ENCODE data around the gene DNER.

DNER gene

DNA sequence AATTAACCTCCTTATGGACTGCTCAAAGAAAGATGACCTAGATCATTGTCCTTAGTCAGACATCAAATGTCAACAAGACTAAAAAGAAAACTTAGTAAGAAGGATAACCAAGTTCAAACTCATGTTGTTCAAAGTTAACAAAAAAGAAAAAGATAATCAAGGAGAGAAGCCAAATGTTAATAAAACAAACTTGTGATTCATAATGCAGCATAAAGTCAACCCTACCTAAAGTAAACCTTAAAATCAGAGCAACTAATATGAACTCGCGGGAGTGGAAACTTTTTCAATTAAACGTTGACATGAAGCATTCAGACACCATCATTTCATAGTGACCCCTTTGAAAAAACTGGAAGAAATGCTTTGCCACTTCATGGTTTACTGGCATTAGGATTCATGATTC lies 52.9 kb downstream of the DNER start:
- H3K36me3 ChIP-seq (ENCODE audit: control insufficient read depth, low read depth, low read length), result no peaks in the 10 kb centered on the region
- H3K27me3 ChIP-seq (ENCODE audit: control insufficient read depth, insufficient read depth, low read length), result no peaks in the 10 kb centered on the region
- no peak overlapping the region for H3K27ac ChIP-seq (ENCODE audit: low read length)
- no peak overlapping the region for H3K4me3 ChIP-seq (ENCODE audit: low read length)
- H3K9ac ChIP-seq (ENCODE audit: low read length), result no peak overlapping the region
- no peaks in the 10 kb centered on the region for H3K4me1 ChIP-seq (ENCODE audit: control insufficient read depth, low read depth, low read length)
- H3K9me3 ChIP-seq (ENCODE audit: control insufficient read depth, low read depth, low read length), result no peaks in the 10 kb centered on the region

DNA sequence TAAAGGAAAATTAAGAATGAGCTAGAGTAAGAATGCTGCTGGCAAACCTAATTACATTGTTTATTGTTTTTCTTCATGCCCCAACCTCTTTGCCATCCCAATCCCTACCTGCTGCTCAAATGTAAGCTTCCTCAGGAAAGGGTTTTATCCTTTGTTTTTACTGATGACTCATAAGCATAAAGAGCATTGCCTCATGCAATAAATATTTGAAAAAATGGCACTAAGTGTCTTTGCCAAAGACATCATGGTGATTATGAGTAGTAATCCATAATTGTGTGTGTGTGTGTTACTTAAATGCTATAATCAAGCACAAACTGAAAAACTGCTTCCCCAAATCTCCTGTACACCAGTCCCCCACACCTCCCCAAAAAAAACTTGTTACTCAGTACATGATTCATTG lies 53.4 kb downstream of the DNER start:
- no peaks in the 10 kb centered on the region for H3K27me3 ChIP-seq (ENCODE audit: control insufficient read depth, insufficient read depth, low read length)
- H3K4me1 ChIP-seq (ENCODE audit: control insufficient read depth, low read depth, low read length), result no peaks in the 10 kb centered on the region
- H3K9me3 ChIP-seq (ENCODE audit: control insufficient read depth, low read depth, low read length), result no peaks in the 10 kb centered on the region
- no peak overlapping the region for H3K9ac ChIP-seq (ENCODE audit: low read length)
- H3K4me3 ChIP-seq (ENCODE audit: low read length), result no peak overlapping the region
- no peaks in the 10 kb centered on the region for H3K36me3 ChIP-seq (ENCODE audit: control insufficient read depth, low read depth, low read length)
- H3K27ac ChIP-seq (ENCODE audit: low read length), result no peak overlapping the region

DNA sequence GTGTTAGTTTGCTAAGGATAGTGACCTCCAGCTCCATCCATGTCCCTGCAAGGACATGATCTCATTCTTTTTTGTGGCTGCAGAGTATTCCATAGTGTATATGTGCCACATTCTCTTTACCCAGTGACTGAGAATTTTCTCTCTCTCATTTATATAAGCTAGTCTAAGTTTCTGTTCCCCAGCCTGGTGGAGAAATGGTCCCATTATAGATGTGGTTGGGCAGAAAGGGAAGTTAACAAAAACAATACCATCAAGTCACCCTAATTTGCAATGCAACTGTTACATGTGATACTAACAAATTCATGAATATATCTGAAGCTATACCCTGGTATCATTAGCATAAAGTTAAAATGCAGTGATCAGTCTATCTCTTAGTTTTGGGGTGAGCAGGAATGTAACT lies 54.0 kb downstream of the DNER start:
- H3K27ac ChIP-seq (ENCODE audit: low read length), result no peak overlapping the region

DNA sequence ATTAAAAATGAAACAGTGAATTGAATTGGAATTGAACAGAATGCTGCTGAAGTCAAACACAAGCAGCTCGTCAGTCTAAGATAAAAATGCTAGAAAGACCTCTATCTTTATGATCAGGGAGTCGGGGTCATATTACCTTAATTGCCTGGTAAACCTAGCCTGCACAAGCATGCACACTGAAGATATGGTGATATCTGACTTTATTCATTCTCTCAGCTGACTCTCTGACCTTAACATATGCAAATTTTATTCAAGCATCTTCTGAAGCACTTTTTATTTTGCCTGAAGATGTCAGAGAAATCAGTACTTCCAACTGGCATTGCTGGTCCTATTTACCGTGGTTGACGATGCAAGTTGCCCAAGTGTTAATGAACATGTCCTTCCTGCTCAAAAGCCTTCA lies 56.4 kb downstream of the DNER start:
- no peak overlapping the region for H3K27ac ChIP-seq (ENCODE audit: low read length)

More for the DNA sequence above, 54.0 kb downstream of the DNER start:
- no peaks in the 10 kb centered on the region for H3K27me3 ChIP-seq (ENCODE audit: control insufficient read depth, insufficient read depth, low read length)
- H3K4me1 ChIP-seq (ENCODE audit: control insufficient read depth, low read depth, low read length), result no peaks in the 10 kb centered on the region
- H3K4me3 ChIP-seq (ENCODE audit: low read length), result no peak overlapping the region
- H3K9me3 ChIP-seq (ENCODE audit: control insufficient read depth, low read depth, low read length), result no peaks in the 10 kb centered on the region
- H3K9ac ChIP-seq (ENCODE audit: low read length), result no peak overlapping the region
- no peaks in the 10 kb centered on the region for H3K36me3 ChIP-seq (ENCODE audit: control insufficient read depth, low read depth, low read length)

DNA sequence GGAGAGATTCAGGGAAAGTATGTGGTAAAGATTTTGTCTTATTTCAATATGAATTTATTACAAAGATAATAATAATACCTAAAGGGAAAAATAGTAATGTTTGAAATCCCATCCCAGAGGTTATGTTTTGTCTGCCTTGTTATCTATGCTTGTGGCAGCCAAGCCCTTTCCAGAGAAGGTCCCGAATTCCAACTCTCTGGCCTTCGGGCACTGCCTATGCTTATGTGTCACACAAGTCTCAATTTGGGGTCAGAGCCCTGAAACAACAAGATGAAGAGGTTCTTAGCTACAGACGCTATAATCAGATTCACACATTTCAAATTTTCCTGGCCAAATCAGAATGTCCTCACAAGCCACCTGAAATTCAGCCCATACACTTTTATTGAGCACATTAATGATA lies 59.9 kb downstream of the DNER start:
- Histone ChIP-seq H3K36me3 (ENCODE audit: control insufficient read depth, low read depth, low read length) (no peaks in the 10 kb centered on the region), H3K27me3 (ENCODE audit: control insufficient read depth, insufficient read depth, low read length) (no peaks in the 10 kb centered on the region), H3K4me3 (ENCODE audit: low read length) (no peak overlapping the region), H3K9ac (ENCODE audit: low read length) (no peak overlapping the region), H3K4me1 (ENCODE audit: control insufficient read depth, low read depth, low read length) (peaks cover 15% of the 10 kb centered on the region), H3K27ac (ENCODE audit: low read length) (no peak overlapping the region), H3K9me3 (ENCODE audit: control insufficient read depth, low read depth, low read length) (no peaks in the 10 kb centered on the region)

More for the DNA sequence above, 56.4 kb downstream of the DNER start:
- Histone ChIP-seq H3K9ac (ENCODE audit: low read length) (no peak overlapping the region), H3K36me3 (ENCODE audit: control insufficient read depth, low read depth, low read length) (no peaks in the 10 kb centered on the region), H3K27me3 (ENCODE audit: control insufficient read depth, insufficient read depth, low read length) (no peaks in the 10 kb centered on the region), H3K4me3 (ENCODE audit: low read length) (no peak overlapping the region), H3K9me3 (ENCODE audit: control insufficient read depth, low read depth, low read length) (no peaks in the 10 kb centered on the region), H3K4me1 (ENCODE audit: control insufficient read depth, low read depth, low read length) (peaks cover 2% of the 10 kb centered on the region)

DNA sequence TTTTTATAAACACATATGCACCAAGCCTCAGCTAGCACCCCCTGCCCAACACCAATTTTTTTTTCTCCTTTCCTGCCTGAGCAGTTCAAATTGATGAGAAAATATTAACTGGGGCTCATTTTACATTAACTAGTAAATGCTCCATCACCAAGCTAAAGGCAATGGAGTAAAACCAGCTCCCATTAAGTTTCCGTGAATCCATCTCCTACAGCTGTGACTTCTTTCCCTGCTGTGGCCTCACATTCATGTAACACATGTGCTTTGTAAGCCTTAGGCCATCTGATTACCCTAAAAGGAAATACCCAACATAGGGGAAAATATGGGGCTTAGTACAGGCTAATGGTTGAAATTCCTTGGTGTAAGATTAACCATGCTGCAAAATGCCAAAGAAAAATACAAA lies 60.8 kb downstream of the DNER start:
- Histone ChIP-seq H3K9ac (ENCODE audit: low read length) (no peak overlapping the region), H3K27me3 (ENCODE audit: control insufficient read depth, insufficient read depth, low read length) (no peaks in the 10 kb centered on the region), H3K36me3 (ENCODE audit: control insufficient read depth, low read depth, low read length) (no peaks in the 10 kb centered on the region), H3K4me3 (ENCODE audit: low read length) (no peak overlapping the region), H3K27ac (ENCODE audit: low read length) (no peak overlapping the region), H3K4me1 (ENCODE audit: control insufficient read depth, low read depth, low read length) (peaks cover 15% of the 10 kb centered on the region), H3K9me3 (ENCODE audit: control insufficient read depth, low read depth, low read length) (no peaks in the 10 kb centered on the region)

DNA sequence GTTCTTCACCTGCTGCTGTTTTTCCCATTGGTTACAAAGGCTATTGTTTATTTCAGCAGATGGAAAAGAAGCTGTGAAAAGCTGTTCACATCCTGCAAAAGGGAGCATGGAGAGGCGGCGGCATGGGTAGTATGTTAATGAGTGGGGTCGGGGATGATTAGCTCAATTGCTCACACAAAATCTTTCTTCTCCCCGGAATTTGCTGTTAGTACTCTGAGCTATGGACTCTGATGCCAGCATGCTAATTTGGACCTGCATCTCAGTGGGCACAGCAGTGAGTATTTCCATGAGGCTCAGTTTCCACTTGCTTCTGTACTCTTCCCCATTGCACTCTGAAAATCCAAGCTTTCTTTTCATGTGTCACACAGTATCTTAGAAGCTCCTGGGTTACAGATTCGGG lies 61.6 kb downstream of the DNER start:
- H3K4me1 ChIP-seq (ENCODE audit: control insufficient read depth, low read depth, low read length), result peaks cover 15% of the 10 kb centered on the region
- H3K27ac ChIP-seq (ENCODE audit: low read length), result no peak overlapping the region
- no peaks in the 10 kb centered on the region for H3K27me3 ChIP-seq (ENCODE audit: control insufficient read depth, insufficient read depth, low read length)
- H3K36me3 ChIP-seq (ENCODE audit: control insufficient read depth, low read depth, low read length), result no peaks in the 10 kb centered on the region
- no peak overlapping the region for H3K9ac ChIP-seq (ENCODE audit: low read length)
- no peak overlapping the region for H3K4me3 ChIP-seq (ENCODE audit: low read length)
- H3K9me3 ChIP-seq (ENCODE audit: control insufficient read depth, low read depth, low read length), result no peaks in the 10 kb centered on the region

DNA sequence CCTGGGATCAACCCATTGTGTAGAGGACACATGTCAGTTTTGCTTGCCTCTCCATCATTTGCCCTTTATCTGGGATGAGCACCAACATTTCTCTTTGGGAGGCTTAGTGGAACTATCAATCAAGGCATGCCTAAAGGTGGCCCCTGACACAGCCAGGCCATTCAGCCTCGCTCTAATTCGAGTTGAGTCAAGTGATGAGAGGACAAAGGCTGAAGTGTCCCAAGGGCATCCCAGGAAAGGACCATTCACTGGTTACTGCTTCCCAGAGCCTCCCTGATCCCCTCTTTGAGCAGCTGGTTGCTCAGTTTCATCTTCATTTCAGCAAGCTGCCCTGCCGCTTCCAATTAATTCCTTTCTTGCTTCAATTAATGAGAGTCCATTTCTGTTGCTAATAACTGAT lies 63.5 kb downstream of the DNER start:
- no peaks in the 10 kb centered on the region for H3K36me3 ChIP-seq (ENCODE audit: control insufficient read depth, low read depth, low read length)
- no peak overlapping the region for H3K27ac ChIP-seq (ENCODE audit: low read length)
- no peak overlapping the region for H3K9ac ChIP-seq (ENCODE audit: low read length)
- no peaks in the 10 kb centered on the region for H3K9me3 ChIP-seq (ENCODE audit: control insufficient read depth, low read depth, low read length)
- no peak overlapping the region for H3K4me3 ChIP-seq (ENCODE audit: low read length)
- peaks cover 15% of the 10 kb centered on the region for H3K4me1 ChIP-seq (ENCODE audit: control insufficient read depth, low read depth, low read length)
- H3K27me3 ChIP-seq (ENCODE audit: control insufficient read depth, insufficient read depth, low read length), result no peaks in the 10 kb centered on the region

DNA sequence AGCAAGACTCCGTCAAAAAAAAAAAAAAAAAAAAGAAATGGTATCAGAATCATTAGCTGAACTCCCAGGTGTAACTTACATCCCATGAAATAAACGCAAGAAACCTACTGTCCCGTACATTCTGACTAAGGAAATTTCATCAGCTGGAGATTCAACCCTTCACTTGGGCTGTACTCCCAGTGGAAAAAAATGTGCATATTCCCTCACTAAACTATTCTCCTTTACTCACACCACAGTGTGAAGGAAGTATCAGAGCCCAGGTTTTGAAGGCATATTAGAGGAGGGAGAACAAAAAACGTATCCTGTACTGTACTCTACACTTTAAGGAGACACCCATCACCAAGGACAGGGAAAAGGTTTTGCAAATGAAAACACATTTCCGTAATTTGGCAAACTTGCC lies 64.3 kb downstream of the DNER start:
- Histone ChIP-seq H3K27me3 (ENCODE audit: control insufficient read depth, insufficient read depth, low read length) (no peaks in the 10 kb centered on the region), H3K4me1 (ENCODE audit: control insufficient read depth, low read depth, low read length) (peaks cover 15% of the 10 kb centered on the region), H3K27ac (ENCODE audit: low read length) (no peak overlapping the region), H3K9me3 (ENCODE audit: control insufficient read depth, low read depth, low read length) (no peaks in the 10 kb centered on the region), H3K4me3 (ENCODE audit: low read length) (no peak overlapping the region), H3K36me3 (ENCODE audit: control insufficient read depth, low read depth, low read length) (no peaks in the 10 kb centered on the region), H3K9ac (ENCODE audit: low read length) (no peak overlapping the region)

DNA sequence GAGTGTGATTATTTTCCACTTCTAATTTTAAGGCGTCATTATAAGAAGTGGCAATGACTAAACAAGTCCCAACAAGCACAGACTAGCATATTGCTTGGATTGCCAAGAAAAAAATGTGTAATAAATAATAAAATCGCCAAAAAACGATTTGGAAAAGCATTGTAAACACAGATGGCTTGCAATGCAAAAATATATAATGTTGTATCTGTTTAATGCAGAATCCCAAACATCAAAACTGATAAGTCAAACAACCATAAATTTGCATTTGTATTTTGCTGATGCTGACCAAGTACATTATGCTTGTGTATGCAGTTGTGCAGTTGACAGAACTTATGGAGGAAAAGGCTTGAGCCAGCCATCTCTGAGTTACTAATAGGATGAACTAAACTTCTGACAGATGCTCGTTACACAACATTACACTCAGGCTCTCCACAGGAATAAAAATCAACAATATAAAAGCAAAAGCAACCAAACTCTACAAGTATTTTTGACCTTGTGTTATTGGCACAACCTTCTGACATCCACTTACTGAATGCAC lies 68.1 kb downstream of the DNER start:
- Histone ChIP-seq H3K9ac (ENCODE audit: low read length) (no peak overlapping the region), H3K36me3 (ENCODE audit: control insufficient read depth, low read depth, low read length) (no peaks in the 10 kb centered on the region), H3K27ac (ENCODE audit: low read length) (no peak overlapping the region)

DNA sequence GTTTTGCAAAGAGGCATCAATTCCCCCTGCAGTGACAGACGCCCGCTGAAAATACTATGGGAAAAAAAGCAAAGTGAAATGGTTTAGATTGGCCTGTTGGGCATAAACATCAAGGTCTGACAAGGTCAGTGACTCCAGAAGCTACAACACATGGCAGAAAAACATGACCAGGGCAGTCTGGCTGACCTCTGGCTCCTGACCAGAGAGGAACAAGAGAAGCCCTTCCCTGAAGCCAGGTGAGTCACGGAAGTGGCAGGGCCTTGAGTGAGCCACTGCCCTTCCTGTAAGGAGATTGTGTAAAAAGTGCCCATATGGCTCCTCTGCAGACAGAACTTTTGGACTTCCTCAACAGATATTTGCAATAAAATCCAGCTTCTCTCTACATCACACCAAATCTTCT lies 72.0 kb downstream of the DNER start:
- Histone ChIP-seq H3K36me3 (ENCODE audit: control insufficient read depth, low read depth, low read length) (no peaks in the 10 kb centered on the region), H3K4me3 (ENCODE audit: low read length) (no peak overlapping the region), H3K9ac (ENCODE audit: low read length) (no peak overlapping the region), H3K27me3 (ENCODE audit: control insufficient read depth, insufficient read depth, low read length) (no peaks in the 10 kb centered on the region), H3K27ac (ENCODE audit: low read length) (no peak overlapping the region), H3K4me1 (ENCODE audit: control insufficient read depth, low read depth, low read length) (no peaks in the 10 kb centered on the region), H3K9me3 (ENCODE audit: control insufficient read depth, low read depth, low read length) (no peaks in the 10 kb centered on the region)

More for the DNA sequence above, 68.1 kb downstream of the DNER start:
- H3K9me3 ChIP-seq (ENCODE audit: control insufficient read depth, low read depth, low read length), result no peaks in the 10 kb centered on the region
- H3K4me1 ChIP-seq (ENCODE audit: control insufficient read depth, low read depth, low read length), result no peaks in the 10 kb centered on the region
- H3K4me3 ChIP-seq (ENCODE audit: low read length), result no peak overlapping the region
- H3K27me3 ChIP-seq (ENCODE audit: control insufficient read depth, insufficient read depth, low read length), result no peaks in the 10 kb centered on the region

DNA sequence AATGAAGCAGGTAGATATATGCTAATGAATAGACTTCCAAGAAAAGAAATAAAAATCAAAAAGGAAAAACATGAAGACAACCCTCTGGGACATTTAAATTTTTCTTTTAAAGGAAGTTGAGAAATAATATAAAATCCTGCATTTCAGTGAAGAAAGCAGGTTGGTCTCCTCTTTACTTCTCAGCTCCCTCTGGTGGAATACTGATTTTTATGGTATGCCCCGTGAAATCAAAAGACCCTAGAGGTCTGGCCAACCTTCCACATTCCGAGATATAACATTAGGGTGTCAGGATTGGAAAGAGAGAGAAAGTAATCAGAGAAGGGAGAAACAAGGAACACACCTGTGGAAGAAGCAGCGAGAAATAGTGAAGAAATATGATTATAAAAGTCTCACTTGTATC lies 72.7 kb downstream of the DNER start:
- no peak overlapping the region for H3K4me3 ChIP-seq (ENCODE audit: low read length)
- no peak overlapping the region for H3K9ac ChIP-seq (ENCODE audit: low read length)
- H3K9me3 ChIP-seq (ENCODE audit: control insufficient read depth, low read depth, low read length), result no peaks in the 10 kb centered on the region
- H3K4me1 ChIP-seq (ENCODE audit: control insufficient read depth, low read depth, low read length), result no peaks in the 10 kb centered on the region
- H3K27ac ChIP-seq (ENCODE audit: low read length), result no peak overlapping the region
- no peaks in the 10 kb centered on the region for H3K36me3 ChIP-seq (ENCODE audit: control insufficient read depth, low read depth, low read length)
- no peaks in the 10 kb centered on the region for H3K27me3 ChIP-seq (ENCODE audit: control insufficient read depth, insufficient read depth, low read length)

All from iPS-18a (cell line).